Right ventricle myocardium superior (tissue), 1 donor: ENCODE results near the gene SRR. TPM values are rescaled to one million over a fixed set of nuclear protein-coding genes. Genes with fewer than 3 reads are reported as not detected.
"Not testable (repeated sequence)": the region's sequence is repeated elsewhere in the genome, so short reads cannot be mapped to it uniquely, and the experiment has no call there.

Source experiments
- ATAC-seq: fragments of 200-7000 bp; cut with Tn5 transposase; one replicate; pipeline ENCODE4 v1.9.1; 2020; ENCODE audit warnings: mild to moderate bottlenecking; ENCODE audit not compliant: poor library complexity
- DNase-seq: peaks from one replicate; pipeline ENCODE4 v3.0.0-alpha.2; 2020
- intact Hi-C: fragments of 100-400 bp; cut with DNase I; formaldehyde crosslinking; loops from one replicate; pipeline ENCODE4 v1.11.2; 2022
- long read RNA-seq: library from polyadenylated mRNA; unstranded; transcript quantifications from one replicate; pipeline ENCODE4 v2.0.0, GENCODE V29; 2021
- total RNA-seq: library from RNA; stranded (reverse); fragmentation: NEBNext Ultra II Directional; extraction: Animal tissue kit (Norgen Biotek cat#: 25700); gene quantifications from one replicate; pipeline ENCODE4 v1.2.1, GENCODE V29; 2021
- donor health status: DM: no; HTN: yes; CAD: no; lungs with severe emphysema.

The SRR gene
- 8.3 TPM for total RNA-seq
- long read RNA-seq, transcript SRR-201 (8 exons, 2,728 nt), result major isoform, 15 of 16 reads
- long read RNA-seq, partial matches to known transcripts, result 0 of 16 reads
- long read RNA-seq, other reads (novel, unspliced or antisense), result 1 of 16 reads

GRCh38 chr17:2303204-2304188 lies at the start of gene SRR, which contains the start of gene SMG6:
TSS of gene SRR (plus strand) at chr17:2303950. CDS start at chr17:2315561, 11,611 bp downstream.
TSS of gene SMG6 (minus strand) at chr17:2303785. CDS start at chr17:2303720, 65 bp downstream.
- ATAC-seq, result peak; percentile 98
- DNase-seq, result peak; percentile 94
- intact Hi-C loops, result no loop called here

GRCh38 chr17:2258830-2259229 lies 44.9 kb upstream of the SRR start:
- ATAC-seq, intact Hi-C loops, DNase-seq: not testable (repeated sequence)

- intact Hi-C loops, result no loop called here
- no peak for DNase-seq
- no peak for ATAC-seq
Observed at GRCh38 chr17:2259769-2260536, 43.8 kb upstream of the SRR start.

GRCh38 chr17:2262135-2262587 lies 41.6 kb upstream of the SRR start:
- DNase-seq (no peak), ATAC-seq (no peak)
- intact Hi-C loops, result no loop called here

- DNase-seq (no peak), ATAC-seq (no peak)
- intact Hi-C loops, result no loop called here
Observed at GRCh38 chr17:2263183-2264066, 40.3 kb upstream of the SRR start.

- ATAC-seq, result no peak
- DNase-seq, result no peak
- intact Hi-C loops, result no loop called here
Observed at GRCh38 chr17:2264067-2264860, 39.5 kb upstream of the SRR start.

- ATAC-seq, DNase-seq, intact Hi-C loops: not testable (repeated sequence)
Observed at GRCh38 chr17:2265166-2265565, 38.6 kb upstream of the SRR start.

- DNase-seq, result no peak
- intact Hi-C loops, result no loop called here
- ATAC-seq, result no peak
Observed at GRCh38 chr17:2266045-2266864, 37.5 kb upstream of the SRR start.

- no peak for DNase-seq
- intact Hi-C loops, result no loop called here
- no peak for ATAC-seq
Observed at GRCh38 chr17:2266865-2267228, 36.9 kb upstream of the SRR start.

GRCh38 chr17:2267354-2267753 lies 36.4 kb upstream of the SRR start:
- ATAC-seq, result no peak
- no peak for DNase-seq
- intact Hi-C loops, result no loop called here

- no peak for DNase-seq
- intact Hi-C loops, result no loop called here
- no peak for ATAC-seq
Observed at GRCh38 chr17:2271985-2272702, 31.6 kb upstream of the SRR start.

GRCh38 chr17:2274414-2274813 lies 29.3 kb upstream of the SRR start:
- intact Hi-C loops, result no loop called here
- ATAC-seq, result no peak
- no peak for DNase-seq

- no peak for ATAC-seq
- intact Hi-C loops, result no loop called here
Observed at GRCh38 chr17:2275722-2276121, 28.0 kb upstream of the SRR start.

GRCh38 chr17:2277429-2278170 lies 26.1 kb upstream of the SRR start:
- DNase-seq (no peak), ATAC-seq (no peak)
- intact Hi-C loops, result no loop called here

More at GRCh38 chr17:2275722-2276121, 28.0 kb upstream of the SRR start:
- no peak for DNase-seq

GRCh38 chr17:2279707-2280106 lies 24.0 kb upstream of the SRR start:
- no peak for DNase-seq
- intact Hi-C loops, result no loop called here

More at GRCh38 chr17:2279707-2280106, 24.0 kb upstream of the SRR start:
- ATAC-seq, result no peak
